ENCODE data around the gene ZMIZ1. TPM values are rescaled to one million over a fixed set of nuclear protein-coding genes. Genes with fewer than 3 reads are reported as not detected.
"Not testable (repeated sequence)": the region's sequence is repeated elsewhere in the genome, so short reads cannot be mapped to it uniquely, and the experiment has no call there.

Gene ZMIZ1
- polyA plus RNA-seq, 3 donors = 3.3 to 64.6 (median 8.9) TPM

GRCh38 chr10:79331709-79332108 is 262.9 kb downstream of the ZMIZ1 start:
- TF ChIP-seq CTCF (IDR thresholded peaks at IDR 0.05) = no peak
- DNase-seq = peak; percentile 98 to 100 (median 99)
- Histone ChIP-seq H3K4me3 (replicated peaks in 1 of 3; ENCODE audit: low read depth in 2 of 3, low read length in 3 of 3) (no peak overlapping the region), H3K4me2 (replicated peaks; ENCODE audit: extremely low read depth, low read length, poor library complexity, severe bottlenecking) (no peak overlapping the region), H3K9ac (ENCODE audit: insufficient read depth, low read length, poor library complexity, severe bottlenecking) (peak overlapping the region; percentile 70), H3K36me3 (replicated peaks in 1 of 2; ENCODE audit: control insufficient read depth in 1 of 2, insufficient read depth in 2 of 2, low read length in 2 of 2) (no peaks in the 10 kb centered on the region), H4K20me1 (ENCODE audit: insufficient read depth, low read length) (no peaks in the 10 kb centered on the region), H3K27ac (ENCODE audit: low read depth in 1 of 2, low read length in 2 of 2) (peak overlapping the region; percentile 89 to 92), H3K4me1 (ENCODE audit: control insufficient read depth in 1 of 2, insufficient read depth in 2 of 2, low read length in 2 of 2) (peaks cover 22 to 24% of the 10 kb centered on the region in 2 donors), H2AFZ (ENCODE audit: insufficient read depth, low read depth, low read length, poor library complexity, severe bottlenecking) (no peak overlapping the region), H3K79me2 (ENCODE audit: insufficient read depth, low read length) (no peaks in the 10 kb centered on the region), H3K27me3 (ENCODE audit: control insufficient read depth in 2 of 2, insufficient read depth in 2 of 2, low read length in 2 of 2) (no peaks in the 10 kb centered on the region), H3K9me3 (replicated peaks in 1 of 2; ENCODE audit: control insufficient read depth in 1 of 2, insufficient read depth in 1 of 2, low read length in 2 of 2) (no peaks in the 10 kb centered on the region)
- intact Hi-C loops (cut with micrococcal nuclease) = loop anchor here (2.0 to 5.0 kb wide), 3 partner anchors 15 to 84 kb away; partner anchors contain the start of gene PPIF (in 1 of the 2)
- Mint-ChIP-seq H3K36me3 (no peaks in the 10 kb centered on the region), H3K27me3 (ENCODE audit: low read depth in 3 of 3) (peaks cover 5 to 9% (median 6%) of the 10 kb centered on the region in 3 donors), H3K27ac (peak overlapping the region; percentile 94 to 98 (median 98)), H3K4me3 (peak overlapping the region; percentile 25 to 53), H3K9me3 (peaks cover 0 to 7% (median 0%) of the 10 kb centered on the region in 7 donors), H3K4me1 (peaks cover 27% of the 10 kb centered on the region)
- WGBS (ENCODE audit: insufficient coverage) = 40% methylated on average over 3 of the region's 6 CpGs

GRCh38 chr10:79332610-79333315 is 264.0 kb downstream of the ZMIZ1 start:
- H3K36me3 ChIP-seq (replicated peaks in 1 of 2; ENCODE audit: control insufficient read depth in 1 of 2, insufficient read depth in 2 of 2, low read length in 2 of 2); H3K9me3 Mint-ChIP-seq; H3K9ac ChIP-seq (ENCODE audit: insufficient read depth, low read length, poor library complexity, severe bottlenecking); H3K9me3 ChIP-seq (replicated peaks in 1 of 2; ENCODE audit: control insufficient read depth in 1 of 2, insufficient read depth in 1 of 2, low read length in 2 of 2); H3K4me3 Mint-ChIP-seq; H3K79me2 ChIP-seq (ENCODE audit: insufficient read depth, low read length); H2AFZ ChIP-seq (ENCODE audit: insufficient read depth, low read depth, low read length, poor library complexity, severe bottlenecking); H4K20me1 ChIP-seq (ENCODE audit: insufficient read depth, low read length); H3K27me3 ChIP-seq (ENCODE audit: control insufficient read depth in 2 of 2, insufficient read depth in 2 of 2, low read length in 2 of 2); H3K4me2 ChIP-seq (replicated peaks; ENCODE audit: extremely low read depth, low read length, poor library complexity, severe bottlenecking); H3K27me3 Mint-ChIP-seq (ENCODE audit: low read depth in 3 of 3); H3K4me3 ChIP-seq (replicated peaks in 1 of 3; ENCODE audit: low read depth in 2 of 3, low read length in 3 of 3); H3K36me3 Mint-ChIP-seq: not testable (repeated sequence)
- intact Hi-C loops (cut with micrococcal nuclease) = loop anchor here (5.0 kb wide), 2 partner anchors 35 to 85 kb away; no protein-coding TSS in a partner anchor
- DNase-seq = peak in 1 of 3 donors; percentile 11
- Mint-ChIP-seq H3K4me1 (peaks cover 27% of the 10 kb centered on the region), H3K27ac (peak overlapping the region in 6 of 7 donors; percentile 37 to 98 (median 84))
- 100% methylated on average over 1 of the region's 10 CpGs for WGBS (ENCODE audit: insufficient coverage)
- Histone ChIP-seq H3K27ac (ENCODE audit: low read depth in 1 of 2, low read length in 2 of 2) (peak overlapping the region in 1 of 2 donors; percentile 43), H3K4me1 (ENCODE audit: control insufficient read depth in 1 of 2, insufficient read depth in 2 of 2, low read length in 2 of 2) (peaks cover 22 to 24% of the 10 kb centered on the region in 2 donors)
